CD14-positive monocyte (primary cell): Measurements from ENCODE around the gene SRGAP1. TPM values are rescaled to one million over a fixed set of nuclear protein-coding genes. Genes with fewer than 3 reads are reported as not detected.

ENCODE experiments used
- DNase-seq, 3 donors: peaks; one replicate each; pipeline ENCODE4 v3.0.0-alpha.2; 2011 to 2022
- H2AFZ ChIP-seq: 2 replicates; pipeline ENCODE4 v1.6.0; 2012; ENCODE audit warnings: mild to moderate bottlenecking, low read depth, low read length, inconsistent platforms; ENCODE audit not compliant: insufficient read depth, poor library complexity, severe bottlenecking
- H3K27ac ChIP-seq, 2 donors: 1 replicate in 1 of 2; 2 replicates in 1 of 2; pipeline ENCODE4 v1.5.1; 2012 to 2013; ENCODE audit warnings: low read length in 2 of 2, control low read depth in 1 of 2, inconsistent platforms in 1 of 2, low read depth in 1 of 2, mild to moderate bottlenecking in 1 of 2
- H3K27me3 ChIP-seq, 2 donors: one replicate each; pipeline versions ENCODE4 v1.6.0 to v1.6.1; 2011 to 2013; ENCODE audit warnings: low read length in 2 of 2; ENCODE audit not compliant: control insufficient read depth in 2 of 2, insufficient read depth in 2 of 2
- H3K36me3 ChIP-seq, 2 donors: replicated peaks in 1 of 2; 1 replicate in 1 of 2; 2 replicates in 1 of 2; pipeline versions ENCODE4 v1.5.1 to v1.6.1; 2012 to 2013; ENCODE audit warnings: low read length in 2 of 2, control low read depth in 1 of 2, inconsistent platforms in 1 of 2, mild to moderate bottlenecking in 1 of 2; ENCODE audit not compliant: insufficient read depth in 2 of 2, control insufficient read depth in 1 of 2
- H3K4me1 ChIP-seq, 2 donors: 1 replicate in 1 of 2; 2 replicates in 1 of 2; pipeline versions ENCODE4 v1.5.1 to v1.6.1; 2012 to 2013; ENCODE audit warnings: low read length in 2 of 2, control low read depth in 1 of 2, inconsistent platforms in 1 of 2, mild to moderate bottlenecking in 1 of 2, moderate library complexity in 1 of 2; ENCODE audit not compliant: insufficient read depth in 2 of 2, control insufficient read depth in 1 of 2
- H3K4me2 ChIP-seq: replicated peaks from 2 replicates; pipeline ENCODE3; 2012; ENCODE audit warnings: low read length, moderate library complexity, mild to moderate bottlenecking; ENCODE audit not compliant: poor library complexity, severe bottlenecking; ENCODE audit errors: extremely low read depth
- H3K4me3 ChIP-seq, 3 experiments: fragments of 200-600 bp in 1 of 3; sonication (generic) in 1 of 3; replicated peaks in 1 of 3; 1 replicate in 2 of 3; 2 replicates in 1 of 3; pipeline ENCODE4 v1.5.1; 2011 to 2013; ENCODE audit warnings: low read length in 3 of 3, mild to moderate bottlenecking in 3 of 3, control low read depth in 2 of 3, low read depth in 2 of 3, inconsistent platforms in 1 of 3, moderate library complexity in 1 of 3
- H3K79me2 ChIP-seq: 2 replicates; pipeline ENCODE4 v1.6.0; 2012; ENCODE audit warnings: mild to moderate bottlenecking, control low read depth, inconsistent platforms, low read length, moderate library complexity; ENCODE audit not compliant: insufficient read depth
- H3K9ac ChIP-seq: 2 replicates; pipeline ENCODE4 v1.6.0; 2017; ENCODE audit warnings: low read length, mild to moderate bottlenecking; ENCODE audit not compliant: insufficient read depth, poor library complexity, severe bottlenecking
- H3K9me3 ChIP-seq, 2 donors: replicated peaks in 1 of 2; 1 replicate in 1 of 2; 2 replicates in 1 of 2; pipeline versions ENCODE4 v1.5.1 to v1.6.1; 2012 to 2013; ENCODE audit warnings: low read length in 2 of 2, control low read depth in 1 of 2; ENCODE audit not compliant: control insufficient read depth in 1 of 2, insufficient read depth in 1 of 2
- H4K20me1 ChIP-seq: 2 replicates; pipeline ENCODE4 v1.6.0; 2012; ENCODE audit warnings: mild to moderate bottlenecking, low read length, control low read depth, moderate library complexity; ENCODE audit not compliant: insufficient read depth
- H3K27ac Mint-ChIP-seq, 7 donors: one replicate each; pipeline ENCODE4 v1.8.0; 2020; ENCODE audit warnings: mild to moderate bottlenecking in 7 of 7, mixed read lengths in 7 of 7, moderate library complexity in 6 of 7, inconsistent platforms in 2 of 7
- H3K27me3 Mint-ChIP-seq, 3 donors: one replicate each; pipeline ENCODE4 v1.8.0; 2021 to 2022; ENCODE audit warnings: low read depth in 3 of 3, mild to moderate bottlenecking in 3 of 3, mixed read lengths in 3 of 3, moderate library complexity in 3 of 3, inconsistent platforms in 1 of 3
- H3K36me3 Mint-ChIP-seq, 2 donors: one replicate each; pipeline ENCODE4 v1.8.0; 2020; ENCODE audit warnings: mixed read lengths in 2 of 2, inconsistent platforms in 1 of 2, mild to moderate bottlenecking in 1 of 2
- H3K4me1 Mint-ChIP-seq: one replicate; pipeline ENCODE4 v1.8.0; 2020; ENCODE audit warnings: mild to moderate bottlenecking, mixed read lengths
- H3K4me3 Mint-ChIP-seq, 2 donors: one replicate each; pipeline ENCODE4 v1.8.0; 2020; ENCODE audit warnings: mild to moderate bottlenecking in 2 of 2, mixed read lengths in 2 of 2, moderate library complexity in 1 of 2
- H3K9me3 Mint-ChIP-seq, 7 donors: one replicate each; pipeline ENCODE4 v1.8.0; 2020 to 2022; ENCODE audit warnings: mixed read lengths in 7 of 7, mild to moderate bottlenecking in 6 of 7, moderate library complexity in 6 of 7, inconsistent platforms in 2 of 7
- WGBS: methylation state at CpG from one replicate; pipeline ENCODE4 v1.1.5; 2013; ENCODE audit warnings: missing lambda C conversion rate; ENCODE audit not compliant: insufficient coverage; 5-methylcytosine and 5-hydroxymethylcytosine counted together
- intact Hi-C, 2 donors: fragments of 100-400 bp; cut with micrococcal nuclease; formaldehyde crosslinking; loops; one replicate each; pipeline versions ENCODE4 v1.15.0 to v1.15.1; 2023
- polyA plus RNA-seq, 3 donors: library from polyadenylated mRNA; depleted of rRNA in 1 of 3; unstranded in 2 of 3; stranded (reverse) in 1 of 3; fragments of 300-500 nt in 2 of 3; fragments of >200 nt in 1 of 3; fragmentation: Illumina TruSeq in 2 of 3; gene quantifications; 1 replicate in 2 of 3; 2 replicates in 1 of 3; pipeline ENCODE4 v1.2.3, GENCODE V29; 2012 to 2021
- TF ChIP-seq, protein P1 (sequence below): fragments of 200-600 bp; IDR thresholded peaks from one replicate; pipeline ENCODE4 v1.8.0; 2022; ENCODE audit warnings: antibody characterized with exemption, mild to moderate bottlenecking

Gene SRGAP1
- polyA plus RNA-seq, 3 donors, result 0.05 to 0.52 (median 0.07) TPM

DNA sequence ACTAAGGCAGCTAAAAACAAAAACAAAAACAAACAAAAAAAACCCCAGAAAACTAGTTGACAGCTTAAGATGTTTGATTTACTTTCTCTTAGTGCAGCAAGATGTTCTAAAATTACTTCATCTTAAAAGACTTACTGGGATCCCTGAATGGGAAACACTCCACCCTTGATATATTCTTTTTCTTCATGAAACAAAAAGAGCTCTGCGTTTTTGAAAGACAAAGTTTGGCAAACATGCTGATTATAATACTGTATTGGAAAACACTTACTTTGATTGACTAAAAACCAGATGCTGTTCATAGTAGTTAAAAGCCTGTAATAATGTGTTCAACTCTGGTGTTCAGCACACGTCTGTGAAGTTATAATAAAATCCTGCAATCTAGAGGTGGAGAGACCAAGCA is 136.8 kb downstream of the SRGAP1 start:
- Mint-ChIP-seq H3K9me3 (no peaks in the 10 kb centered on the region), H3K4me1 (peaks cover 21% of the 10 kb centered on the region), H3K36me3 (no peaks in the 10 kb centered on the region), H3K27ac (no peak overlapping the region), H3K4me3 (no peak overlapping the region), H3K27me3 (peaks cover 0 to under 1% (median 0%) of the 10 kb centered on the region in 3 donors)
- H3K9me3 ChIP-seq, result no peaks in the 10 kb centered on the region
- no peak overlapping the region for H3K9ac ChIP-seq
- DNase-seq, result no peak
- WGBS, result no CpG with 5 or more reads among the region's 2 CpGs
- no peaks in the 10 kb centered on the region for H3K36me3 ChIP-seq
- peaks cover 8 to 12% of the 10 kb centered on the region in 2 donors for H3K4me1 ChIP-seq
- intact Hi-C loops, result no loop called here
- no peak overlapping the region for H3K27ac ChIP-seq
- H4K20me1 ChIP-seq, result no peaks in the 10 kb centered on the region
- no peaks in the 10 kb centered on the region for H3K27me3 ChIP-seq
- no peaks in the 10 kb centered on the region for H3K79me2 ChIP-seq
- TF ChIP-seq, protein P1, sequence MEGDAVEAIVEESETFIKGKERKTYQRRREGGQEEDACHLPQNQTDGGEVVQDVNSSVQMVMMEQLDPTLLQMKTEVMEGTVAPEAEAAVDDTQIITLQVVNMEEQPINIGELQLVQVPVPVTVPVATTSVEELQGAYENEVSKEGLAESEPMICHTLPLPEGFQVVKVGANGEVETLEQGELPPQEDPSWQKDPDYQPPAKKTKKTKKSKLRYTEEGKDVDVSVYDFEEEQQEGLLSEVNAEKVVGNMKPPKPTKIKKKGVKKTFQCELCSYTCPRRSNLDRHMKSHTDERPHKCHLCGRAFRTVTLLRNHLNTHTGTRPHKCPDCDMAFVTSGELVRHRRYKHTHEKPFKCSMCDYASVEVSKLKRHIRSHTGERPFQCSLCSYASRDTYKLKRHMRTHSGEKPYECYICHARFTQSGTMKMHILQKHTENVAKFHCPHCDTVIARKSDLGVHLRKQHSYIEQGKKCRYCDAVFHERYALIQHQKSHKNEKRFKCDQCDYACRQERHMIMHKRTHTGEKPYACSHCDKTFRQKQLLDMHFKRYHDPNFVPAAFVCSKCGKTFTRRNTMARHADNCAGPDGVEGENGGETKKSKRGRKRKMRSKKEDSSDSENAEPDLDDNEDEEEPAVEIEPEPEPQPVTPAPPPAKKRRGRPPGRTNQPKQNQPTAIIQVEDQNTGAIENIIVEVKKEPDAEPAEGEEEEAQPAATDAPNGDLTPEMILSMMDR, result no peak
- H3K4me3 ChIP-seq, result no peak overlapping the region
- H2AFZ ChIP-seq, result no peak overlapping the region
- H3K4me2 ChIP-seq, result no peak overlapping the region

DNA sequence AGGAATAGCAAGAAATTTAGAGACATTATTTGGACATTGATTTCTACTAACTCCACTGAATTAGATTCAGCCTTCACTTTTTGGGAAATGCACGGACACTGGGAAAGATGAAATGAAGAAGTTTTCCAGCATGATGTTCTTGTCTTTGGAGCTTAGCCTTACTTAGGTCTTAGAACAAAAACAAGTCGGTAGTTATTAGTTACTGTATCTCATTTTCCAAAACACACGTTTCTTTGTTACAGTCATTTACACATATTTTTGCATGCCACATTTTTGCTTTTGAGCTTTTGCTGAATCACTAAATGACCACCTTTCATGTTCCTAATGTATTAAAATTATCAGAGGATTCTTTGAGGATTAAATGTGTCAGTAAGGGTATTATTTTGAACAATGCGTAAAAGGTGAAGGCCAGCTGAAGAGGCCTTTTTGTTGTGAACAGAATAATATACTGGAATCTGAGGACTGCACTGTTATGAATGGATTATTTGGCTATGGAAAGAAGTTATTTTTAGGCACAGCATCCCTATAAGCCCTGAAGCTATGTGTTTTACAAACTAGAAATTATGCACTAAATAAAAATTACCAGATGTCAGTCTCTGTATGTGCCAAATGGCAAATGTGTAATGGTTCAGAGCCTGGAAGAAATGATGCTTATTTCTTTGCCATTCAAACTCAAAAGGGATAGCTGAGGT is 138.2 kb downstream of the SRGAP1 start:
- H3K4me1 Mint-ChIP-seq, result peaks cover 17% of the 10 kb centered on the region
- no CpG with 5 or more reads among the region's 4 CpGs for WGBS
- no peaks in the 10 kb centered on the region for H4K20me1 ChIP-seq
- H3K4me1 ChIP-seq, result peaks cover 8 to 12% of the 10 kb centered on the region in 2 donors
- no peaks in the 10 kb centered on the region for H3K36me3 Mint-ChIP-seq
- intact Hi-C loops, result no loop called here
- H3K36me3 ChIP-seq, result no peaks in the 10 kb centered on the region
- H3K9me3 Mint-ChIP-seq, result no peaks in the 10 kb centered on the region
- no peak overlapping the region for H3K4me3 Mint-ChIP-seq
- TF ChIP-seq, protein P1, result no peak
- no peak overlapping the region for H3K27ac ChIP-seq
- H3K27ac Mint-ChIP-seq, result no peak overlapping the region
- no peak overlapping the region for H3K4me3 ChIP-seq
- no peaks in the 10 kb centered on the region for H3K9me3 ChIP-seq
- no peaks in the 10 kb centered on the region for H3K27me3 ChIP-seq
- no peaks in the 10 kb centered on the region for H3K79me2 ChIP-seq
- H3K27me3 Mint-ChIP-seq, result peaks cover 0 to 2% (median 0%) of the 10 kb centered on the region in 3 donors
- no peak overlapping the region for H2AFZ ChIP-seq
- no peak for DNase-seq
- no peak overlapping the region for H3K9ac ChIP-seq
- H3K4me2 ChIP-seq, result no peak overlapping the region
